ENCODE results near the gene CARMIL1. TPM values are rescaled to one million over a fixed set of nuclear protein-coding genes. Genes with fewer than 3 reads are reported as not detected.

The CARMIL1 gene
- total and polyA plus RNA-seq, 11 donors = 2.4 to 9.1 (median 5.3) TPM

DNA sequence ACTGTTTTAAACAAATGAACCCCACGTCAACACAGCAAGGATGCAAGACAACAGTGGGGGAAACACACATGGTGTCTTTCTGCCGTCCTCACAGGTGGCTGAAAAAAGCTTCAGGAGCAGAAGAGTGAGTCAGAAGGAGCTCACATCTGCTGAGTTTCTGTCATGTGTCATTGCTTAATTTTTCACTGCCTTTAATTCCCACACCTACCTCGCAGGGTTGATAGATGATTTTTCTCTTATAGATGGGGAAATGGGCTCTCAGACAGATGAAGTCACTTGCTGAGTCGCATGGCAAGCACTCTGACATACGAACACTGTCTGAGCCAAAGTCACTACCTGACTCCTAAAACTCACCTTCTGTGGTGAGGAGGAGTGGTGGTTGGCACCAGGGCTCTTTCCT, 28.3 kb upstream of the CARMIL1 start:
- no peak for DNase-seq
- Histone ChIP-seq H3K36me3 (no peaks in the 10 kb centered on the region), H3K27ac (no peak overlapping the region), H3K9me3 (no peaks in the 10 kb centered on the region), H3K4me1 (no peaks in the 10 kb centered on the region), H3K27me3 (no peaks in the 10 kb centered on the region), H3K4me3 (no peak overlapping the region)
- ATAC-seq = no peak
- intact Hi-C loops (cut with DNase I) = no loop called here
- WGBS, 4 donors = 81 to 85% (median 83%) methylated on average over 5 of the region's 5 CpGs
- TF ChIP-seq POLR2A (IDR thresholded peaks at IDR 0.05) = no peak
- TF ChIP-seq, protein P1, sequence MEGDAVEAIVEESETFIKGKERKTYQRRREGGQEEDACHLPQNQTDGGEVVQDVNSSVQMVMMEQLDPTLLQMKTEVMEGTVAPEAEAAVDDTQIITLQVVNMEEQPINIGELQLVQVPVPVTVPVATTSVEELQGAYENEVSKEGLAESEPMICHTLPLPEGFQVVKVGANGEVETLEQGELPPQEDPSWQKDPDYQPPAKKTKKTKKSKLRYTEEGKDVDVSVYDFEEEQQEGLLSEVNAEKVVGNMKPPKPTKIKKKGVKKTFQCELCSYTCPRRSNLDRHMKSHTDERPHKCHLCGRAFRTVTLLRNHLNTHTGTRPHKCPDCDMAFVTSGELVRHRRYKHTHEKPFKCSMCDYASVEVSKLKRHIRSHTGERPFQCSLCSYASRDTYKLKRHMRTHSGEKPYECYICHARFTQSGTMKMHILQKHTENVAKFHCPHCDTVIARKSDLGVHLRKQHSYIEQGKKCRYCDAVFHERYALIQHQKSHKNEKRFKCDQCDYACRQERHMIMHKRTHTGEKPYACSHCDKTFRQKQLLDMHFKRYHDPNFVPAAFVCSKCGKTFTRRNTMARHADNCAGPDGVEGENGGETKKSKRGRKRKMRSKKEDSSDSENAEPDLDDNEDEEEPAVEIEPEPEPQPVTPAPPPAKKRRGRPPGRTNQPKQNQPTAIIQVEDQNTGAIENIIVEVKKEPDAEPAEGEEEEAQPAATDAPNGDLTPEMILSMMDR (IDR thresholded peaks at IDR 0.05) = no peak

DNA sequence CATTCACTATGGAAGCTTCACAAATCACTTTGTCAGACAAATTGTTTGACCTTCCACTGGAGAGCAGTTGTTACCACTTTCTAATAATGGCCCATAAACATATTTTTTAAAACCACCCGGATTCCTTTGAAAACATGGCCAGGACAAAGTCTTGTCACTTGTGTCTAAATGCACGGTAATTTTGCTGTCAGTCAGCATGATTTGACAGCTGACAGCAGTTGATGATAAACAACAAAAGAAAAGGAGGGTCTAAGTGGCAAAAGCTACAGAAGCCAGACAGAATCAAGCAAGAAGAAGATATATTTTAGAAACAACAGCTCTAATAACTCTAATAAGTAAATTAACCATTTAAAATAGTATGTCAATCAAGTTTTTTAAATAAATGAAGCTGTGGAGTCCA, 27.7 kb upstream of the CARMIL1 start:
- no peak for DNase-seq
- no peak overlapping the region for H3K4me3 ChIP-seq
- ATAC-seq = no peak
- H3K27me3 ChIP-seq = no peaks in the 10 kb centered on the region
- H3K9me3 ChIP-seq = no peaks in the 10 kb centered on the region
- H3K4me1 ChIP-seq = no peaks in the 10 kb centered on the region
- intact Hi-C loops (cut with DNase I) = no loop called here
- TF ChIP-seq, protein P1 (IDR thresholded peaks at IDR 0.05) = no peak
- TF ChIP-seq POLR2A (IDR thresholded peaks at IDR 0.05) = no peak
- H3K36me3 ChIP-seq = no peaks in the 10 kb centered on the region
- H3K27ac ChIP-seq = no peak overlapping the region
- WGBS, 4 donors = 76 to 85% (median 80%) methylated on average over 2 of the region's 2 CpGs

DNA sequence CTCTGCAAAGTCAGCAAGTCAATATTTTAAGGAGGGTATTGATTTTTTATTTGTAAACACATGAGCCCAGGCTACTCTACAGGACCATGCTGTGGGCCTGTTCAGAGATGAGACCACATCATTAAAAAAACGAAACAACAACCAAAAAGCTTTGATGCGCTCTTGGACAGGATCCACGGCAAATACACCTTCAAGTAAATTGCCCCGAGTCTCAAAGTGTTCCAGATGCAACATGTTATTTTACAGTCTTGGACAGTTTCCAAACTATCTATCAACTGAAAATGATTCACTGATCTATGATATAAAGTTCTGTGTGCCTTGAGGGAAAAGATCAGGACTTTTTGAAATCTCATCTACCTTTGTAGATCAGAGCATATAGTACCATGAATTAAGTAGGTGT, 25.8 kb upstream of the CARMIL1 start:
- DNase-seq (no peak), ATAC-seq (no peak)
- intact Hi-C loops (cut with DNase I) = no loop called here
- H3K27me3 ChIP-seq = no peaks in the 10 kb centered on the region
- H3K27ac ChIP-seq = no peak overlapping the region
- no peaks in the 10 kb centered on the region for H3K36me3 ChIP-seq
- no peaks in the 10 kb centered on the region for H3K9me3 ChIP-seq
- 78 to 81% (median 79%) methylated on average over 4 of the region's 4 CpGs for WGBS, 4 donors
- TF ChIP-seq, protein P1 (IDR thresholded peaks at IDR 0.05) = no peak
- TF ChIP-seq POLR2A (IDR thresholded peaks at IDR 0.05) = no peak
- H3K4me3 ChIP-seq = no peak overlapping the region
- H3K4me1 ChIP-seq = no peaks in the 10 kb centered on the region

DNA sequence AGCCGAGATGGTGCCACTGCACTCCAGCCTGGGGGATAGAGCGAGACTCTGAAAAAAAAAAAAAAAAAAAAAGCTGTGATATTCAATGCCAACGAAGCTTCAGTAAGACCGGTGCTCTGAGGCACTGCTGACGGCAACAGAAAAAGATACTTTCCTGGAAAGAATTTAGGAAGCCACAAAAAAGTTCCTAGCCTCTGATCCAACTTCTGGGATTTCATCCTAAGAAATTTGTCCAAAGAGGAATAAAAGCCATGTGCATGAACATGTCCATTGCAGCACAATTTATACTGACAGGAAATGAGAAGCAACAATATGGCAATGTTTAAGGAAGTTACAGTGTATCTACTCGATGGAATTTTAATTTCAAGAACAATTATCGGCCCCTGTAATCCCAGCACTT, 24.5 kb upstream of the CARMIL1 start:
- no peak overlapping the region for H3K27ac ChIP-seq
- 82 to 86% (median 85%) methylated on average over 7 of the region's 7 CpGs for WGBS, 4 donors
- TF ChIP-seq POLR2A (IDR thresholded peaks at IDR 0.05) = no peak
- TF ChIP-seq, protein P1 (IDR thresholded peaks at IDR 0.05) = no peak
- no peaks in the 10 kb centered on the region for H3K4me1 ChIP-seq
- ATAC-seq = no peak
- H3K9me3 ChIP-seq = no peaks in the 10 kb centered on the region
- DNase-seq = no peak
- intact Hi-C loops (cut with DNase I) = no loop called here
- no peaks in the 10 kb centered on the region for H3K36me3 ChIP-seq
- no peaks in the 10 kb centered on the region for H3K27me3 ChIP-seq
- no peak overlapping the region for H3K4me3 ChIP-seq

Measured in heart left ventricle (tissue), 16 donors.